ENCODE measurements around the gene GART. TPM values are rescaled to one million over a fixed set of nuclear protein-coding genes. Genes with fewer than 3 reads are reported as not detected.
"Not testable (repeated sequence)": the region's sequence is repeated elsewhere in the genome, so short reads cannot be mapped to it uniquely, and the experiment has no call there.

Gene GART
- total RNA-seq, 1 donor from 2014 or later: 66.8 TPM

GRCh38 chr21:33518899-33519298 lies 23.0 kb downstream of the GART start:
- no peaks in the 10 kb centered on the region for H3K4me1 Mint-ChIP-seq (ENCODE audit: unreplicated experiment)
- H3K4me3 Mint-ChIP-seq (ENCODE audit: unreplicated experiment): no peak overlapping the region
- H3K36me3 Mint-ChIP-seq (ENCODE audit: unreplicated experiment): peaks cover 50% of the 10 kb centered on the region
- TF ChIP-seq CTCF (IDR thresholded peaks at IDR 0.05): no peak
- no peaks in the 10 kb centered on the region for H3K9me3 Mint-ChIP-seq (ENCODE audit: unreplicated experiment)
- DNase-seq (ENCODE audit: extremely low spot score, unreplicated experiment): no peak
- no peak overlapping the region for H3K27ac Mint-ChIP-seq (ENCODE audit: unreplicated experiment)
- no peaks in the 10 kb centered on the region for H3K27me3 Mint-ChIP-seq (ENCODE audit: unreplicated experiment)

GRCh38 chr21:33514229-33514628 lies 27.7 kb downstream of the GART start:
- no peak for DNase-seq (ENCODE audit: extremely low spot score, unreplicated experiment)
- Mint-ChIP-seq H3K36me3 (ENCODE audit: unreplicated experiment) (peaks cover 53% of the 10 kb centered on the region), H3K4me1 (ENCODE audit: unreplicated experiment) (no peaks in the 10 kb centered on the region), H3K27ac (ENCODE audit: unreplicated experiment) (no peak overlapping the region), H3K9me3 (ENCODE audit: unreplicated experiment) (no peaks in the 10 kb centered on the region), H3K4me3 (ENCODE audit: unreplicated experiment) (no peak overlapping the region), H3K27me3 (ENCODE audit: unreplicated experiment) (no peaks in the 10 kb centered on the region)
- TF ChIP-seq CTCF (IDR thresholded peaks at IDR 0.05): no peak

GRCh38 chr21:33512481-33512880 lies 29.4 kb downstream of the GART start:
- Mint-ChIP-seq H3K4me3 (ENCODE audit: unreplicated experiment) (no peak overlapping the region), H3K4me1 (ENCODE audit: unreplicated experiment) (no peaks in the 10 kb centered on the region), H3K36me3 (ENCODE audit: unreplicated experiment) (peaks cover 45% of the 10 kb centered on the region), H3K27ac (ENCODE audit: unreplicated experiment) (no peak overlapping the region), H3K27me3 (ENCODE audit: unreplicated experiment) (no peaks in the 10 kb centered on the region), H3K9me3 (ENCODE audit: unreplicated experiment) (no peaks in the 10 kb centered on the region)
- TF ChIP-seq CTCF (IDR thresholded peaks at IDR 0.05): no peak
- DNase-seq (ENCODE audit: extremely low spot score, unreplicated experiment): no peak

- peaks cover 44% of the 10 kb centered on the region for H3K36me3 Mint-ChIP-seq (ENCODE audit: unreplicated experiment)
- H3K4me3 Mint-ChIP-seq (ENCODE audit: unreplicated experiment): no peak overlapping the region
- peaks cover 5% of the 10 kb centered on the region for H3K9me3 Mint-ChIP-seq (ENCODE audit: unreplicated experiment)
- H3K4me1 Mint-ChIP-seq (ENCODE audit: unreplicated experiment): no peaks in the 10 kb centered on the region
- TF ChIP-seq CTCF (IDR thresholded peaks at IDR 0.05): no peak
- no peak for DNase-seq (ENCODE audit: extremely low spot score, unreplicated experiment)
- no peak overlapping the region for H3K27ac Mint-ChIP-seq (ENCODE audit: unreplicated experiment)
- H3K27me3 Mint-ChIP-seq (ENCODE audit: unreplicated experiment): no peaks in the 10 kb centered on the region
These were observed 30.3 kb downstream of the GART start for GRCh38 chr21:33511639-33512038.

- Mint-ChIP-seq H3K27ac (ENCODE audit: unreplicated experiment) (no peak overlapping the region), H3K27me3 (ENCODE audit: unreplicated experiment) (no peaks in the 10 kb centered on the region), H3K36me3 (ENCODE audit: unreplicated experiment) (peaks cover 42% of the 10 kb centered on the region), H3K9me3 (ENCODE audit: unreplicated experiment) (peaks cover 5% of the 10 kb centered on the region), H3K4me3 (ENCODE audit: unreplicated experiment) (no peak overlapping the region), H3K4me1 (ENCODE audit: unreplicated experiment) (no peaks in the 10 kb centered on the region)
- TF ChIP-seq CTCF (IDR thresholded peaks at IDR 0.05): no peak
- DNase-seq (ENCODE audit: extremely low spot score, unreplicated experiment): no peak
These were observed 31.1 kb downstream of the GART start for GRCh38 chr21:33510826-33511225.

- not testable (repeated sequence) for H3K4me3 Mint-ChIP-seq (ENCODE audit: unreplicated experiment); DNase-seq (ENCODE audit: extremely low spot score, unreplicated experiment); H3K9me3 Mint-ChIP-seq (ENCODE audit: unreplicated experiment); H3K27me3 Mint-ChIP-seq (ENCODE audit: unreplicated experiment); H3K27ac Mint-ChIP-seq (ENCODE audit: unreplicated experiment); H3K4me1 Mint-ChIP-seq (ENCODE audit: unreplicated experiment)
- peaks cover 49% of the 10 kb centered on the region for H3K36me3 Mint-ChIP-seq (ENCODE audit: unreplicated experiment)
These were observed 34.9 kb downstream of the GART start for GRCh38 chr21:33507003-33507402.

Measured in osteocyte (in vitro differentiated cells).